ENCODE measurements around the gene RRAS. TPM values are rescaled to one million over a fixed set of nuclear protein-coding genes. Genes with fewer than 3 reads are reported as not detected.

RRAS gene
- polyA plus RNA-seq, 1 of the 3 experiments (the other 2 are of a cell fraction) = 141 TPM

- CTCF ChIA-PET = interaction anchor here (1.4 to 4.9 kb wide), 3 partner anchors 9 to 20 kb away, joined by 6 to 31 read pairs (median 8); partner anchors contain the start of genes ADM5 and CPT1C
- H3K4me3 ChIP-seq (ENCODE audit: low read depth in 2 of 2, low read length in 1 of 2) = no peak overlapping the region
- H2AFZ ChIP-seq (ENCODE audit: low read depth) = no peak overlapping the region
- H3K27ac ChIP-seq (ENCODE audit: low read depth in 2 of 2, low read length in 1 of 2) = no peak overlapping the region
- TF ChIP-seq RAD21 (IDR thresholded peaks at IDR 0.05; ENCODE audit: low read length) (no peak), ELF1 (IDR thresholded peaks at IDR 0.05) (no peak), TEAD4 (IDR thresholded peaks at IDR 0.05; ENCODE audit: borderline replicate concordance, insufficient read depth) (no peak), TAF1 (IDR thresholded peaks at IDR 0.05; ENCODE audit: borderline replicate concordance, low read depth, low read length) (no peak), MEF2A (IDR thresholded peaks at IDR 0.05; ENCODE audit: borderline replicate concordance, low read depth) (no peak), REST (IDR thresholded peaks at IDR 0.05; ENCODE audit: low read depth, low read length) (no peak), FOXJ3 (CRISPR knock-in tag; IDR thresholded peaks at IDR 0.05) (no peak), JUND (IDR thresholded peaks at IDR 0.05) (no peak), CHD2 (IDR thresholded peaks at IDR 0.05; ENCODE audit: low read length, partially characterized antibody) (no peak), PBX3 (IDR thresholded peaks at IDR 0.05) (no peak), FOXM1 (IDR thresholded peaks at IDR 0.05; ENCODE audit: low read depth) (no peak), NFIC (IDR thresholded peaks at IDR 0.05; ENCODE audit: borderline replicate concordance) (no peak), ZBTB33 (IDR thresholded peaks at IDR 0.05; ENCODE audit: borderline replicate concordance, low read depth) (no peak), USF2 (IDR thresholded peaks at IDR 0.05; ENCODE audit: borderline replicate concordance, low read depth, low read length) (no peak), RCOR1 (IDR thresholded peaks at IDR 0.05; ENCODE audit: low read length) (no peak), NRF1 (IDR thresholded peaks at IDR 0.05; ENCODE audit: low read depth, low read length) (no peak), MAX (IDR thresholded peaks at IDR 0.05; ENCODE audit: low read depth) (no peak), EP300 (IDR thresholded peaks at IDR 0.05; ENCODE audit: borderline replicate concordance in 1 of 2, low read depth in 1 of 2, low read length in 1 of 2) (no peak), IRF3 (IDR thresholded peaks at IDR 0.05; ENCODE audit: low read depth, low read length) (no peak)
- POLR2A ChIA-PET = interaction anchor here (0.7 kb wide), 1 partner anchor 216 kb away, joined by 4 read pairs; the partner anchor contains the start of gene ALDH16A1
- H3K4me2 ChIP-seq = no peak overlapping the region
- no peaks in the 10 kb centered on the region for H3K9me3 ChIP-seq
- no peaks in the 10 kb centered on the region for H3K27me3 ChIP-seq (ENCODE audit: insufficient read depth)
- H3K4me1 ChIP-seq (ENCODE audit: control insufficient read depth in 1 of 2, insufficient read depth in 2 of 2, low read depth in 1 of 2, low read length in 1 of 2) = peaks cover 12 to 16% of the 10 kb centered on the region in 2 experiments; a peak in 3 of 4 replicates
- H3F3A ChIP-seq (replicated peaks; ENCODE audit: insufficient read depth) = peaks cover 18% of the 10 kb centered on the region
- H3K79me2 ChIP-seq (ENCODE audit: insufficient read depth) = peaks cover 22% of the 10 kb centered on the region
- H3K36me3 ChIP-seq (replicated peaks in 1 of 2; ENCODE audit: control insufficient read depth in 1 of 2, insufficient read depth in 2 of 2, low read length in 1 of 2) = no peaks in the 10 kb centered on the region
- no peak for DNase-seq
- H3K9me2 ChIP-seq = no peaks in the 10 kb centered on the region
- no peak overlapping the region for H3K9ac ChIP-seq
- no peaks in the 10 kb centered on the region for H4K20me1 ChIP-seq (ENCODE audit: insufficient read depth)
- 89% methylated on average over 3 of the region's 3 CpGs for WGBS (ENCODE audit: low lambda C conversion rate)
Measured at GRCh38 chr19:49669516-49669915, 29.6 kb upstream of the RRAS start.

Measured in SK-N-SH (cell line).